Measurements from ENCODE around the gene ZNF544. TPM values are rescaled to one million over a fixed set of nuclear protein-coding genes. Genes with fewer than 3 reads are reported as not detected.

Gene ZNF544
- total RNA-seq, 2 experiments from 2014 or later = 49.8 to 52.3 TPM

DNA sequence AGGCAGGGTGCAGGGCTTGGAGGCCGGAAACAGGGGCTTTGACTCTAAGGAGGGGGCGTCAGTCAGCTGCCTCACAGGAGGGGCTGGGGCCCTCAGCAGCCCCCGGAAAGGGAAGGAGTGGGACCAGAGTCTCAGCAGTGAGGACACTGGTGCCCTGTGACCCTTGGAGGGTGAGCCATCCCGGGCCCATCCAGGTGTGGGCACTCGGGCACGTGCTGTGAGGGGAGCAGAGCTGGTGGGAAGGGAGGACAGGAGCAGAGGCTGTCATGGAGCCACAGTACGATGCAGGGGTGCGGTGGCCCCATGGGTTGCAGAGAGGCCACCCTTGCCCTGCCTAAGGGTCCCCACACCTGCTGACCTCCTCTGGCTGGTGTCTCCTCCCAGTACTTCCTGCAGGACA lies 19.1 kb upstream of the ZNF544 start:
- H3K4me3 Mint-ChIP-seq = no peak overlapping the region
- ATAC-seq (no peak), DNase-seq (no peak)
- TF ChIP-seq, protein P1, sequence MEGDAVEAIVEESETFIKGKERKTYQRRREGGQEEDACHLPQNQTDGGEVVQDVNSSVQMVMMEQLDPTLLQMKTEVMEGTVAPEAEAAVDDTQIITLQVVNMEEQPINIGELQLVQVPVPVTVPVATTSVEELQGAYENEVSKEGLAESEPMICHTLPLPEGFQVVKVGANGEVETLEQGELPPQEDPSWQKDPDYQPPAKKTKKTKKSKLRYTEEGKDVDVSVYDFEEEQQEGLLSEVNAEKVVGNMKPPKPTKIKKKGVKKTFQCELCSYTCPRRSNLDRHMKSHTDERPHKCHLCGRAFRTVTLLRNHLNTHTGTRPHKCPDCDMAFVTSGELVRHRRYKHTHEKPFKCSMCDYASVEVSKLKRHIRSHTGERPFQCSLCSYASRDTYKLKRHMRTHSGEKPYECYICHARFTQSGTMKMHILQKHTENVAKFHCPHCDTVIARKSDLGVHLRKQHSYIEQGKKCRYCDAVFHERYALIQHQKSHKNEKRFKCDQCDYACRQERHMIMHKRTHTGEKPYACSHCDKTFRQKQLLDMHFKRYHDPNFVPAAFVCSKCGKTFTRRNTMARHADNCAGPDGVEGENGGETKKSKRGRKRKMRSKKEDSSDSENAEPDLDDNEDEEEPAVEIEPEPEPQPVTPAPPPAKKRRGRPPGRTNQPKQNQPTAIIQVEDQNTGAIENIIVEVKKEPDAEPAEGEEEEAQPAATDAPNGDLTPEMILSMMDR (IDR thresholded peaks at IDR 0.05) = no peak
- CTCF ChIA-PET = interaction anchor here (1.0 kb wide), 1 partner anchor 10 kb away, joined by 3 read pairs; no protein-coding TSS in a partner anchor
- no peaks in the 10 kb centered on the region for H3K27me3 Mint-ChIP-seq
- H3K36me3 Mint-ChIP-seq (ENCODE audit: low read depth) = peaks cover 99% of the 10 kb centered on the region
- POLR2A ChIA-PET = interaction anchor here (0.8 kb wide), 1 partner anchor 14 kb away, joined by 3 read pairs; no protein-coding TSS in a partner anchor
- intact Hi-C loops (cut with micrococcal nuclease) = no loop called here
- H3K9me3 Mint-ChIP-seq = peaks cover 87% of the 10 kb centered on the region
- H3K4me1 Mint-ChIP-seq (ENCODE audit: low read depth) = no peaks in the 10 kb centered on the region
- H3K27ac Mint-ChIP-seq = no peak overlapping the region

DNA sequence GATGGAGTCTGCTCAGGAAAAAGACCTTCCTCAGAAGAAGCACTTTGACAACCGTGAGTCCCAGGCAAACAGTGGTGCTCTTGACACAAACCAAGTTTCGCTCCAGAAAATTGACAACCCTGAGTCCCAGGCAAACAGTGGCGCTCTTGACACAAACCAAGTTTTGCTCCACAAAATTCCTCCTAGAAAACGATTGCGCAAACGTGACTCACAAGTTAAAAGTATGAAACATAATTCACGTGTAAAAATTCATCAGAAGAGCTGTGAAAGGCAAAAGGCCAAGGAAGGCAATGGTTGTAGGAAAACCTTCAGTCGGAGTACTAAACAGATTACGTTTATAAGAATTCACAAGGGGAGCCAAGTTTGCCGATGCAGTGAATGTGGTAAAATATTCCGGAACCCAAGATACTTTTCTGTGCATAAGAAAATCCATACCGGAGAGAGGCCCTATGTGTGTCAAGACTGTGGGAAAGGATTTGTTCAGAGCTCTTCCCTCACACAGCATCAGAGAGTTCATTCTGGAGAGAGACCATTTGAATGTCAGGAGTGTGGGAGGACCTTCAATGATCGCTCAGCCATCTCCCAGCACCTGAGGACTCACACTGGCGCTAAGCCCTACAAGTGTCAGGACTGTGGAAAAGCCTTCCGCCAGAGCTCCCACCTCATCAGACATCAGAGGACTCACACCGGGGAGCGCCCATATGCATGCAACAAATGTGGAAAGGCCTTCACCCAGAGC lies 16.2 kb upstream of the ZNF544 start:
- no peaks in the 10 kb centered on the region for H3K27me3 Mint-ChIP-seq
- TF ChIP-seq, protein P1 (IDR thresholded peaks at IDR 0.05) = no peak
- DNase-seq (no peak), ATAC-seq (no peak)
- CTCF ChIA-PET = interaction anchor here (1.6 kb wide), 1 partner anchor 9 kb away, joined by 4 read pairs; no protein-coding TSS in a partner anchor
- H3K9me3 Mint-ChIP-seq = peaks cover 79% of the 10 kb centered on the region
- peaks cover 74% of the 10 kb centered on the region for H3K36me3 Mint-ChIP-seq (ENCODE audit: low read depth)
- H3K4me3 Mint-ChIP-seq = no peak overlapping the region
- H3K27ac Mint-ChIP-seq = no peak overlapping the region
- POLR2A ChIA-PET = interaction anchor here (1.0 kb wide), 1 partner anchor 22 kb away, joined by 3 read pairs; no protein-coding TSS in a partner anchor
- no peaks in the 10 kb centered on the region for H3K4me1 Mint-ChIP-seq (ENCODE audit: low read depth)
- intact Hi-C loops (cut with micrococcal nuclease) = no loop called here

DNA sequence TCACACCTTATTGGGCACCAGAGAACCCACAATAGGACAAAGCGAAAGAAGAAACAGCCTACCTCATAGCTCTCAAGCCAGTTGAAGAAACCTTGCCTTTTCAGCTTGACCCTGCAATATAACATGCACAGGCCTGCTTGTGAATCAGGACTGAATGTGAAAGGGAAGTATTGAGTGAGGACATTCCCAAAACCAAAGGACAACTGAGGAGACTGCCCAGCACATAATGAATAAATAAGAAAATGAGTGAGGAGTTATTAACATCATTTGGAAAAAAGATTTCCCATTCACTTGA lies 15.7 kb upstream of the ZNF544 start:
- Mint-ChIP-seq H3K36me3 (ENCODE audit: low read depth) (peaks cover 68% of the 10 kb centered on the region), H3K27ac (no peak overlapping the region), H3K27me3 (no peaks in the 10 kb centered on the region), H3K9me3 (peaks cover 79% of the 10 kb centered on the region), H3K4me1 (ENCODE audit: low read depth) (no peaks in the 10 kb centered on the region), H3K4me3 (no peak overlapping the region)
- DNase-seq = no peak
- intact Hi-C loops (cut with micrococcal nuclease) = no loop called here
- no peak for ATAC-seq
- ChIA-PET CTCF (interaction anchor here (1.6 kb wide), 1 partner anchor 8 kb away, joined by 4 read pairs; no protein-coding TSS in a partner anchor), POLR2A (interaction anchor here (1.0 kb wide), 1 partner anchor 22 kb away, joined by 3 read pairs; no protein-coding TSS in a partner anchor)
- TF ChIP-seq, protein P1 (IDR thresholded peaks at IDR 0.05) = no peak

DNA sequence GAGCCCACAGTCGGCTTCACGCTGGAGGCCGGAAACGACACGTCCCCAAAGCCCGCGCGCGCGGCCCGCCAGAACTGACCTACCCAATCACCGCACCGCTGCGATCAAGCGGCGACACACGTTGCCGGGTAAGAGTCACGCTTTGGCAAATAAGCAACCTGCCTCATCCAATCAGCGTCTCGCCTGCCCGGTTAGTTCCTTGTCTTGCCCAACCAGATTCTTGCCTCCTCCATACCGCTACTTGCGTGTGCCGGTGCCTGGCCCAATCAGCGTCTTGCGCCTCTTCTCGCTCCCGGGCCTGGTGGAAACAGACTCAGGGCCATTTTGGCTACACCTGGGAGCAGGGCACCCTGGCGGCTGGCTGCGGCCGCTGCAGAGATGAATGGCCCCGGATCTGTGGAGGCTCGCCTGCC lies 11.6 kb upstream of the ZNF544 start:
- Mint-ChIP-seq H3K4me3 (no peak overlapping the region), H3K4me1 (ENCODE audit: low read depth) (no peaks in the 10 kb centered on the region), H3K9me3 (peaks cover 56% of the 10 kb centered on the region), H3K36me3 (ENCODE audit: low read depth) (peaks cover 28% of the 10 kb centered on the region), H3K27ac (no peak overlapping the region), H3K27me3 (no peaks in the 10 kb centered on the region)
- DNase-seq = no peak
- ATAC-seq = no peak
- POLR2A ChIA-PET = interaction anchor here (1.6 kb wide), 1 partner anchor 33 kb away, joined by 3 read pairs; no protein-coding TSS in a partner anchor
- CTCF ChIA-PET = no interaction called here
- intact Hi-C loops (cut with micrococcal nuclease) = no loop called here
- TF ChIP-seq, protein P1 (IDR thresholded peaks at IDR 0.05) = no peak
